ENCODE results near the gene MTA1. TPM values are rescaled to one million over a fixed set of nuclear protein-coding genes. Genes with fewer than 3 reads are reported as not detected.

MTA1 gene
- total and polyA plus RNA-seq, 12 donors, result 11.8 to 270 (median 59.5) TPM

GRCh38 chr14:105461903-105462302 is 42.3 kb downstream of the MTA1 start:
- no peak for DNase-seq
- H3K4me3 ChIP-seq, result no peak overlapping the region
- TF ChIP-seq CTCF (IDR thresholded peaks at IDR 0.05) (no peak), POLR2A (IDR thresholded peaks at IDR 0.05) (no peak)
- no peaks in the 10 kb centered on the region for H3K9me3 ChIP-seq (replicated peaks in 1 of 3)
- no peaks in the 10 kb centered on the region for H3K4me1 ChIP-seq (replicated peaks in 1 of 2)
- no peak overlapping the region for H3K27ac ChIP-seq
- peaks cover 0 to 63% of the 10 kb centered on the region in 2 donors for H3K36me3 ChIP-seq (replicated peaks in 1 of 2)
- 97 to 98% (median 98%) methylated on average over 10 to 18 of the region's 18 CpGs for WGBS, 4 donors
- intact Hi-C loops (cut with DNase I), result no loop called here
- H3K27me3 ChIP-seq, result no peaks in the 10 kb centered on the region

- TF ChIP-seq CTCF (IDR thresholded peaks at IDR 0.05) (no peak), POLR2A (IDR thresholded peaks at IDR 0.05) (no peak)
- WGBS, 4 donors, result 83 to 87% (median 85%) methylated on average over 7 to 33 of the region's 33 CpGs
- peaks cover 0 to 62% of the 10 kb centered on the region in 2 donors for H3K36me3 ChIP-seq (replicated peaks in 1 of 2)
Measured at GRCh38 chr14:105464501-105464900, 44.9 kb downstream of the MTA1 start.

GRCh38 chr14:105465209-105466031 is 45.8 kb downstream of the MTA1 start:
- Histone ChIP-seq H3K36me3 (replicated peaks in 1 of 2) (peaks cover 0 to 61% of the 10 kb centered on the region in 2 donors), H3K4me3 (no peak overlapping the region), H3K27me3 (no peaks in the 10 kb centered on the region), H3K27ac (no peak overlapping the region), H3K9me3 (replicated peaks in 1 of 3) (no peaks in the 10 kb centered on the region), H3K4me1 (replicated peaks in 1 of 2) (peaks cover 0 to 8% of the 10 kb centered on the region in 2 donors)
- TF ChIP-seq CTCF (IDR thresholded peaks at IDR 0.05), result no peak
- TF ChIP-seq POLR2A (IDR thresholded peaks at IDR 0.05), result no peak
- WGBS, 4 donors, result 53 to 86% (median 83%) methylated on average over 6 to 20 of the region's 20 CpGs
- DNase-seq, result no peak
- intact Hi-C loops (cut with DNase I), result no loop called here

More at GRCh38 chr14:105464501-105464900, 44.9 kb downstream of the MTA1 start:
- Histone ChIP-seq H3K4me1 (replicated peaks in 1 of 2) (peaks cover 0 to 8% of the 10 kb centered on the region in 2 donors), H3K27ac (no peak overlapping the region), H3K27me3 (no peaks in the 10 kb centered on the region), H3K4me3 (no peak overlapping the region), H3K9me3 (replicated peaks in 1 of 3) (no peaks in the 10 kb centered on the region)
- no peak for DNase-seq
- intact Hi-C loops (cut with DNase I), result no loop called here

- peaks cover 0 to 15% of the 10 kb centered on the region in 2 donors for H3K4me1 ChIP-seq (replicated peaks in 1 of 2)
- intact Hi-C loops (cut with DNase I), result no loop called here
Measured at GRCh38 chr14:105466531-105467248, 47.1 kb downstream of the MTA1 start.

More at GRCh38 chr14:105466531-105467248, 47.1 kb downstream of the MTA1 start:
- Histone ChIP-seq H3K9me3 (replicated peaks in 1 of 3) (no peaks in the 10 kb centered on the region), H3K36me3 (replicated peaks in 1 of 2) (peaks cover 0 to 52% of the 10 kb centered on the region in 2 donors), H3K4me3 (no peak overlapping the region), H3K27ac (no peak overlapping the region), H3K27me3 (no peaks in the 10 kb centered on the region)
- WGBS, 4 donors, result 83 to 94% (median 89%) methylated on average over 5 to 53 of the region's 53 CpGs
- no peak for TF ChIP-seq POLR2A (IDR thresholded peaks at IDR 0.05)
- no peak for TF ChIP-seq CTCF (IDR thresholded peaks at IDR 0.05)
- DNase-seq, result no peak

Measured in adrenal gland (tissue), 12 donors.